Nephron (organoid): ENCODE measurements around the gene TMEM200A.

Source experiments
- H3K27ac Mint-ChIP-seq, 3 experiments: 2 replicates each; pipeline ENCODE4 v1.8.0; 2020; ENCODE audit warnings: mixed read lengths in 3 of 3, mild to moderate bottlenecking in 2 of 3, moderate library complexity in 1 of 3
- H3K27me3 Mint-ChIP-seq: 2 replicates; pipeline ENCODE4 v1.8.0; 2021; ENCODE audit warnings: low read depth, mild to moderate bottlenecking, moderate library complexity, mixed read lengths
- H3K36me3 Mint-ChIP-seq: 2 replicates; pipeline ENCODE4 v1.8.0; 2020; ENCODE audit warnings: low read depth, mixed read lengths
- H3K4me1 Mint-ChIP-seq: 2 replicates; pipeline ENCODE4 v1.8.0; 2020; ENCODE audit warnings: mixed read lengths
- H3K4me3 Mint-ChIP-seq, 3 experiments: 2 replicates each; pipeline ENCODE4 v1.8.0; 2020; ENCODE audit warnings: mild to moderate bottlenecking in 3 of 3, mixed read lengths in 3 of 3, moderate library complexity in 2 of 3
- H3K9me3 Mint-ChIP-seq: 2 replicates; pipeline ENCODE4 v1.8.0; 2020; ENCODE audit warnings: mixed read lengths
- CTCF ChIP-seq, 3 experiments: fragments of 200-600 bp; sonication (generic); IDR thresholded peaks; one replicate each; pipeline ENCODE4 v1.5.0; 2021; ENCODE audit warnings: antibody characterized with exemption in 3 of 3; ENCODE audit not compliant: unreplicated experiment in 3 of 3

TMEM200A gene

GRCh38 chr6:130362128-130362527, 3.7 kb upstream of the TMEM200A start:
- Mint-ChIP-seq H3K4me1 (peaks cover 9% of the 10 kb centered on the region), H3K9me3 (peaks cover 3% of the 10 kb centered on the region), H3K27ac (no peak overlapping the region), H3K27me3 (peaks cover 18% of the 10 kb centered on the region), H3K4me3 (peak overlapping the region in 1 of 3 experiments; percentile 32), H3K36me3 (no peaks in the 10 kb centered on the region)
- no peak for TF ChIP-seq CTCF (IDR thresholded peaks at IDR 0.05; ENCODE audit: unreplicated experiment in 3 of 3)

GRCh38 chr6:130364224-130364780, 1.5 kb upstream of the TMEM200A start:
- H3K4me3 Mint-ChIP-seq = peak overlapping the region; percentile 83 to 91 (median 89)
- H3K9me3 Mint-ChIP-seq = peaks cover 3% of the 10 kb centered on the region
- peaks cover 24% of the 10 kb centered on the region for H3K4me1 Mint-ChIP-seq
- TF ChIP-seq CTCF (IDR thresholded peaks at IDR 0.05; ENCODE audit: unreplicated experiment in 3 of 3) = no peak
- peaks cover 28% of the 10 kb centered on the region for H3K27me3 Mint-ChIP-seq
- H3K27ac Mint-ChIP-seq = peak overlapping the region in 1 of 3 experiments; percentile 33
- no peaks in the 10 kb centered on the region for H3K36me3 Mint-ChIP-seq

- Mint-ChIP-seq H3K27me3 (peaks cover 32% of the 10 kb centered on the region), H3K4me1 (peaks cover 29% of the 10 kb centered on the region), H3K27ac (peak overlapping the region; percentile 71 to 84 (median 76)), H3K4me3 (peak overlapping the region; percentile 83 to 91 (median 89)), H3K9me3 (no peaks in the 10 kb centered on the region), H3K36me3 (no peaks in the 10 kb centered on the region)
- TF ChIP-seq CTCF (IDR thresholded peaks at IDR 0.05; ENCODE audit: unreplicated experiment in 3 of 3) = peak in 2 of 3 experiments; percentile 6 to 23
Observed at GRCh38 chr6:130366107-130367005, 539 bp downstream of the TMEM200A start.

GRCh38 chr6:130367767-130368166, 1.9 kb downstream of the TMEM200A start:
- Mint-ChIP-seq H3K27ac (peak overlapping the region; percentile 52 to 85 (median 82)), H3K9me3 (no peaks in the 10 kb centered on the region), H3K27me3 (peaks cover 32% of the 10 kb centered on the region), H3K4me1 (peaks cover 43% of the 10 kb centered on the region), H3K4me3 (peak overlapping the region; percentile 82 to 90 (median 89)), H3K36me3 (no peaks in the 10 kb centered on the region)
- TF ChIP-seq CTCF (IDR thresholded peaks at IDR 0.05; ENCODE audit: unreplicated experiment in 3 of 3) = no peak

- no peak for TF ChIP-seq CTCF (IDR thresholded peaks at IDR 0.05; ENCODE audit: unreplicated experiment in 3 of 3)
- Mint-ChIP-seq H3K4me1 (peaks cover 43% of the 10 kb centered on the region), H3K4me3 (peak overlapping the region; percentile 63 to 90 (median 89))
Observed at GRCh38 chr6:130368576-130368975, 2.8 kb downstream of the TMEM200A start.

More at GRCh38 chr6:130368576-130368975, 2.8 kb downstream of the TMEM200A start:
- no peaks in the 10 kb centered on the region for H3K36me3 Mint-ChIP-seq
- no peaks in the 10 kb centered on the region for H3K9me3 Mint-ChIP-seq
- peaks cover 32% of the 10 kb centered on the region for H3K27me3 Mint-ChIP-seq
- peak overlapping the region; percentile 64 to 85 (median 82) for H3K27ac Mint-ChIP-seq
